ENCODE results near the gene C16orf74. TPM values are rescaled to one million over a fixed set of nuclear protein-coding genes. Genes with fewer than 3 reads are reported as not detected.

Gene C16orf74
- total and polyA plus RNA-seq, 7 donors = 0.60 to 8.3 (median 1.4) TPM; not detected in 1

DNA sequence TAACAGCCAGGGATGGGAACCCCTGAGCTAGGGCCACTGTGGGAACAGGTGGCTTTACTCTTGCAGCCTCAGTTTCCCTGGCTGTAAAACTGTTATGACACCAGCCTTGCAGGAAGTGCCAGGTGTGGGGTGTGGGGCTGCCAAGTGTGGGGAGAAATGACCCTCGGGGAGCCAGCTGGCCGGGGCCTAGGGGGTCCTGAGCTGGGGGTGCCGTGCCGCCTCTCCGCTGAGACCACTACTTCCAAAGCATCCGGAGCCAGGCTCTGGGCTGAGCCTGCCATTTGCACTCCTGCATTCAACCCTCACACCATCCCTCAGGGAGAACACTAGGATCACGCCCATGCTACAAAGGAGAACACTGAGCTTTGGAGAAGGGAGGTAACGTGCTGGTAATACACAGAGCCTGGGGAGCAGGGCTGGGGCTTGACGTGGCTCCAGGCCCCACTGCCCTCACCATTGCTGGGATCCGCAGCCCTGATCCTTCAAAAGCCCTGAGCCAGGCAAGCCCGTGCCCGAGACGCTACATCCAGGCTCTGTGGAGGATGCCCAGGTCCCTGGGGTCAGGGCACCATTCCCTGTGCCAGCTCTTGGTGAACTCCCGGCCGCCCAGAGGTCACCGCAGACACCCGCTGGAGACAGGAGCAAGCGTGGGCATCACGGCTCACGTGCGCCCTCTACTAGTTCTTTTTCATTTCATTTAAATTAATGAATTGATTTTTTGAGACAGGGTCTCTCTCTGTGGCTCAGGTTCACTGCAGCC, 33.3 kb downstream of the C16orf74 start:
- no peak overlapping the region for H3K27ac ChIP-seq
- no peaks in the 10 kb centered on the region for H3K9me3 ChIP-seq
- TF ChIP-seq, protein P1, sequence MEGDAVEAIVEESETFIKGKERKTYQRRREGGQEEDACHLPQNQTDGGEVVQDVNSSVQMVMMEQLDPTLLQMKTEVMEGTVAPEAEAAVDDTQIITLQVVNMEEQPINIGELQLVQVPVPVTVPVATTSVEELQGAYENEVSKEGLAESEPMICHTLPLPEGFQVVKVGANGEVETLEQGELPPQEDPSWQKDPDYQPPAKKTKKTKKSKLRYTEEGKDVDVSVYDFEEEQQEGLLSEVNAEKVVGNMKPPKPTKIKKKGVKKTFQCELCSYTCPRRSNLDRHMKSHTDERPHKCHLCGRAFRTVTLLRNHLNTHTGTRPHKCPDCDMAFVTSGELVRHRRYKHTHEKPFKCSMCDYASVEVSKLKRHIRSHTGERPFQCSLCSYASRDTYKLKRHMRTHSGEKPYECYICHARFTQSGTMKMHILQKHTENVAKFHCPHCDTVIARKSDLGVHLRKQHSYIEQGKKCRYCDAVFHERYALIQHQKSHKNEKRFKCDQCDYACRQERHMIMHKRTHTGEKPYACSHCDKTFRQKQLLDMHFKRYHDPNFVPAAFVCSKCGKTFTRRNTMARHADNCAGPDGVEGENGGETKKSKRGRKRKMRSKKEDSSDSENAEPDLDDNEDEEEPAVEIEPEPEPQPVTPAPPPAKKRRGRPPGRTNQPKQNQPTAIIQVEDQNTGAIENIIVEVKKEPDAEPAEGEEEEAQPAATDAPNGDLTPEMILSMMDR (IDR thresholded peaks at IDR 0.05) = peak; percentile 53 to 77 (median 65)
- TF ChIP-seq EP300 (IDR thresholded peaks at IDR 0.05) = no peak
- H3K36me3 ChIP-seq = no peaks in the 10 kb centered on the region
- H3K4me1 ChIP-seq = peaks cover 0 to 15% (median 4%) of the 10 kb centered on the region in 4 donors
- 33 to 47% methylated on average over 21 of the region's 21 CpGs for WGBS, 2 donors
- H3K4me3 ChIP-seq = no peak overlapping the region
- intact Hi-C loops (cut with DNase I) = loop anchor here (1.0 to 10.0 kb wide), 6 partner anchors 60 to 603 kb away; partner anchors contain the start of gene CIBAR2
- H3K27me3 ChIP-seq = no peaks in the 10 kb centered on the region
- peak; percentile 85 for DNase-seq

DNA sequence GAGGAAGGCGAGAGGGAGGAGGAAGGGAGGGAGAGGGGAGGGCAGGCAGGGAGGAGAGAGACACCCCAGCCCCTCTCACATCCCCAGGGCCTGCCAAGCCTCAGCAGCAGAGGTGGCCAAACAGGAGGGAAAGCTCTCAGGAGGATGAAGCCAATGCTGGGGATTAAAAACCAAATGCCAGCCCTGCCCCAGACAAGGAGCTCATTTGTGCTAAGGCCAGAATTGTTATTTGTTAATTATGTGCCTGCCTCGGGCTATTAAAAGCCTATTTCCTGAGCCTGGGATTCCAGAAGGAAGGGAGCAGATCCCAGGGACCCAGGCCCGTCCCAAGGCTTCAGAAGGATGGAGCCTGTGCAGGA, 34.2 kb downstream of the C16orf74 start:
- Histone ChIP-seq H3K9me3 (peaks cover 0 to 5% (median 0%) of the 10 kb centered on the region in 4 donors), H3K4me3 (no peak overlapping the region), H3K27me3 (no peaks in the 10 kb centered on the region), H3K36me3 (no peaks in the 10 kb centered on the region), H3K4me1 (peaks cover 0 to 15% (median 4%) of the 10 kb centered on the region in 4 donors), H3K27ac (no peak overlapping the region)
- WGBS, 2 donors = 63 to 77% methylated on average over 3 of the region's 3 CpGs
- intact Hi-C loops (cut with DNase I) = loop anchor here (5.0 to 10.0 kb wide), 5 partner anchors 59 to 602 kb away; partner anchors contain the start of gene CIBAR2
- TF ChIP-seq, protein P1 (IDR thresholded peaks at IDR 0.05) = no peak
- TF ChIP-seq POLR2A (IDR thresholded peaks at IDR 0.05) (no peak), EP300 (IDR thresholded peaks at IDR 0.05) (no peak), POLR2AphosphoS5 (IDR thresholded peaks at IDR 0.05) (no peak)
- no peak for DNase-seq

GRCh38 chr16:85716022-85716679, 34.7 kb downstream of the C16orf74 start:
- DNase-seq = no peak
- Histone ChIP-seq H3K4me1 (peaks cover 0 to 15% (median 4%) of the 10 kb centered on the region in 4 donors), H3K36me3 (no peaks in the 10 kb centered on the region), H3K27ac (no peak overlapping the region), H3K27me3 (no peaks in the 10 kb centered on the region), H3K9me3 (peaks cover 0 to 6% (median 0%) of the 10 kb centered on the region in 4 donors), H3K4me3 (no peak overlapping the region)
- intact Hi-C loops (cut with DNase I) = loop anchor here (5.0 to 10.0 kb wide), 5 partner anchors 59 to 601 kb away; partner anchors contain the start of gene CIBAR2
- TF ChIP-seq POLR2A (IDR thresholded peaks at IDR 0.05) (no peak), POLR2AphosphoS5 (IDR thresholded peaks at IDR 0.05) (no peak), EP300 (IDR thresholded peaks at IDR 0.05) (no peak)
- TF ChIP-seq, protein P1 (IDR thresholded peaks at IDR 0.05) = no peak
- WGBS, 2 donors = 42 to 69% methylated on average over 9 of the region's 9 CpGs

DNA sequence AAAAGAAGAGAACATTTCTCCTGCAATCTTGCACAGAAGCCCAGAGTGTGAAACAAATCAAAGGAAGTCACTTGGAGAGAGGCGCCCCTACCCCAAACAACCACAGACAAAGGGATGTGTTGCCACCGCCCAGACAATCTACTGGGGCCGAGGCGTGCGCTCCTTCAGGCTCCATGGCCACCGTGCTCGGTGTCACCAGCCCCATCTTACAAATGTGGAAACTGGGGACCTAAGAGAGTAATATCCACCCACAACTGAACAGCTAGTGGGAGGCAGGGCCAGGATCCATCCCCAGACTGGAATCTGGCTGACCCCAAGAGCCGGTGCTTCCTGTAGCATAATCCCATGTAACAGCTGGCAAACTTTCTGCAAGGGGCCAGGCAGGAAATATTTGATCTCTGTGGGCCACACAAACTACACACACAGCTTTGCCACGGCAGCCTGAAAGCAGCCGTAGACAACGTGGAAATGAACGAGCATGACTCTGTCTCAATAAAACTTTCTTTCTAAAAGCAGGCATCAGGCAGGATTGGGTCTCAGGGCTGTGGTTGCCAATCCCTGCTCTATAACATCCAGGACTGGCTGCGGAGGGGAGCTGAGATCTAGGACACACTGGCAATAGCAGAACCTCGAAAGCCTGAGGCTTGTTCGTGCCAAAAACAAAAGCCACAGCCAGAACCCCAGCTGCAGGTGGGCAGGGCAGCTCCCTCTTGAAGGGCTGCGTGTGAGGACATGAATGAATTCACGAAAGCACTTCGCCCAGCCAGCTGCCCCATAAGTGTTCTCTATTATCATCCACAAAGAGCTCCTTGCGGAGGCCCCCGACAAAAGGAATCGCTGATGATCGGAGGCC, 35.5 kb downstream of the C16orf74 start:
- Histone ChIP-seq H3K4me3 (no peak overlapping the region), H3K9me3 (peaks cover 0 to 6% (median 0%) of the 10 kb centered on the region in 4 donors), H3K36me3 (no peaks in the 10 kb centered on the region), H3K4me1 (peaks cover 0 to 15% (median 4%) of the 10 kb centered on the region in 4 donors), H3K27ac (no peak overlapping the region), H3K27me3 (no peaks in the 10 kb centered on the region)
- DNase-seq = no peak
- WGBS, 2 donors = 48 to 73% methylated on average over 22 of the region's 22 CpGs
- TF ChIP-seq, protein P1 (IDR thresholded peaks at IDR 0.05) = no peak
- TF ChIP-seq POLR2A (IDR thresholded peaks at IDR 0.05) (no peak), POLR2AphosphoS5 (IDR thresholded peaks at IDR 0.05) (no peak), EP300 (IDR thresholded peaks at IDR 0.05) (no peak)
- intact Hi-C loops (cut with DNase I) = loop anchor here (5.0 to 10.0 kb wide), 5 partner anchors 58 to 601 kb away; partner anchors contain the start of gene CIBAR2
